Vagina (tissue), 2 donors: ENCODE measurements around the gene GSTM5. TPM values are rescaled to one million over a fixed set of nuclear protein-coding genes. Genes with fewer than 3 reads are reported as not detected.
A peak's percentile ranks its signal among the peaks of the same experiment; 100 is the strongest.
"Not testable (repeated sequence)": the region's sequence is repeated elsewhere in the genome, so short reads cannot be mapped to it uniquely, and the experiment has no call there.

Experiments
- DNase-seq, 2 donors: peaks; one replicate each; pipeline ENCODE4 v3.0.0-alpha.2; 2017; ENCODE audit errors: extremely low spot score in 2 of 2
- H3K27ac ChIP-seq: fragments of 200-600 bp; sonication (generic); one replicate; pipeline ENCODE4 v1.5.1; 2019
- H3K27me3 ChIP-seq: fragments of 200-600 bp; sonication (generic); one replicate; pipeline ENCODE4 v1.5.1; 2019
- H3K36me3 ChIP-seq, 2 donors: fragments of 200-600 bp; sonication (generic); one replicate each; pipeline ENCODE4 v1.5.1; 2017 to 2019
- H3K4me1 ChIP-seq: fragments of 200-600 bp; sonication (generic); one replicate; pipeline ENCODE4 v1.5.1; 2019
- H3K4me3 ChIP-seq, 2 donors: fragments of 200-600 bp; sonication (generic); 1 replicate in 1 of 2; 2 replicates in 1 of 2; pipeline ENCODE4 v1.5.1; 2016 to 2019
- H3K9me3 ChIP-seq: fragments of 200-600 bp; sonication (generic); one replicate; pipeline ENCODE4 v1.5.1; 2019
- CTCF ChIP-seq, 3 experiments: fragments of 450-650 bp in 2 of 3; fragments of 200-600 bp in 1 of 3; sonication (generic) in 1 of 3; IDR thresholded peaks; one replicate each; pipeline ENCODE4 v1.5.1; 2017 to 2019; ENCODE audit warnings: antibody characterized with exemption in 3 of 3, mild to moderate bottlenecking in 2 of 3, moderate library complexity in 2 of 3
- POLR2A ChIP-seq, 2 donors: fragments of 450-650 bp; IDR thresholded peaks; one replicate each; pipeline ENCODE4 v1.6.1; 2017; ENCODE audit warnings: antibody characterized with exemption in 2 of 2, mild to moderate bottlenecking in 2 of 2, moderate library complexity in 2 of 2
- POLR2AphosphoS5 ChIP-seq, 2 donors: sonication (generic); formaldehyde crosslinking; IDR thresholded peaks; one replicate each; pipeline ENCODE4 v1.9.0; 2017; ENCODE audit warnings: antibody characterized with exemption in 2 of 2, mild to moderate bottlenecking in 2 of 2, low read depth in 1 of 2; ENCODE audit not compliant: insufficient read depth in 1 of 2
- intact Hi-C: fragments of 100-400 bp; cut with DNase I; formaldehyde crosslinking; loops from one replicate; pipeline ENCODE4 v1.15.1; 2023
- total RNA-seq: library from RNA; depleted of rRNA; stranded (reverse); fragments of >200 nt; gene quantifications from one replicate; pipeline ENCODE4 v1.2.3, GENCODE V29; 2016

Gene GSTM5
- total RNA-seq, 1 donor from 2014 or later: 21.1 TPM

- H3K36me3 ChIP-seq: peaks cover 0 to 11% of the 10 kb centered on the region in 2 donors
- intact Hi-C loops: no loop called here
- DNase-seq: no peak
- no peaks in the 10 kb centered on the region for H3K27me3 ChIP-seq
- no peaks in the 10 kb centered on the region for H3K9me3 ChIP-seq
- H3K4me1 ChIP-seq: no peaks in the 10 kb centered on the region
- no peak for TF ChIP-seq POLR2A (IDR thresholded peaks at IDR 0.05)
- no peak overlapping the region for H3K27ac ChIP-seq
- no peak overlapping the region for H3K4me3 ChIP-seq
These were observed 20.4 kb downstream of the GSTM5 start for GRCh38 chr1:109732390-109732881.

GRCh38 chr1:109733236-109733870 lies 21.3 kb downstream of the GSTM5 start:
- intact Hi-C loops: no loop called here
- no peaks in the 10 kb centered on the region for H3K27me3 ChIP-seq
- H3K4me1 ChIP-seq: peaks cover 2% of the 10 kb centered on the region
- no peak overlapping the region for H3K4me3 ChIP-seq
- TF ChIP-seq CTCF (IDR thresholded peaks at IDR 0.05): no peak
- TF ChIP-seq POLR2AphosphoS5 (IDR thresholded peaks at IDR 0.05; ENCODE audit: insufficient read depth in 1 of 2, low read depth in 1 of 2): no peak
- no peak for TF ChIP-seq POLR2A (IDR thresholded peaks at IDR 0.05)
- H3K9me3 ChIP-seq: no peaks in the 10 kb centered on the region
- no peak overlapping the region for H3K27ac ChIP-seq
- DNase-seq: no peak
- H3K36me3 ChIP-seq: peaks cover 0 to 15% of the 10 kb centered on the region in 2 donors

GRCh38 chr1:109739738-109740614 lies 27.9 kb downstream of the GSTM5 start:
- intact Hi-C loops: no loop called here
- H3K4me1 ChIP-seq: peaks cover 21% of the 10 kb centered on the region
- peak overlapping the region; percentile 90 for H3K27ac ChIP-seq
- H3K36me3 ChIP-seq: peaks cover 0 to 15% of the 10 kb centered on the region in 2 donors
- H3K9me3 ChIP-seq: no peaks in the 10 kb centered on the region
- TF ChIP-seq POLR2A (IDR thresholded peaks at IDR 0.05): peak in 1 of 2 donors; percentile 85
- no peak for TF ChIP-seq CTCF (IDR thresholded peaks at IDR 0.05)
- TF ChIP-seq POLR2AphosphoS5 (IDR thresholded peaks at IDR 0.05; ENCODE audit: insufficient read depth in 1 of 2, low read depth in 1 of 2): peak; percentile 72 to 97
- DNase-seq: no peak
- peak overlapping the region; percentile 83 to 96 for H3K4me3 ChIP-seq
- no peaks in the 10 kb centered on the region for H3K27me3 ChIP-seq

DNA sequence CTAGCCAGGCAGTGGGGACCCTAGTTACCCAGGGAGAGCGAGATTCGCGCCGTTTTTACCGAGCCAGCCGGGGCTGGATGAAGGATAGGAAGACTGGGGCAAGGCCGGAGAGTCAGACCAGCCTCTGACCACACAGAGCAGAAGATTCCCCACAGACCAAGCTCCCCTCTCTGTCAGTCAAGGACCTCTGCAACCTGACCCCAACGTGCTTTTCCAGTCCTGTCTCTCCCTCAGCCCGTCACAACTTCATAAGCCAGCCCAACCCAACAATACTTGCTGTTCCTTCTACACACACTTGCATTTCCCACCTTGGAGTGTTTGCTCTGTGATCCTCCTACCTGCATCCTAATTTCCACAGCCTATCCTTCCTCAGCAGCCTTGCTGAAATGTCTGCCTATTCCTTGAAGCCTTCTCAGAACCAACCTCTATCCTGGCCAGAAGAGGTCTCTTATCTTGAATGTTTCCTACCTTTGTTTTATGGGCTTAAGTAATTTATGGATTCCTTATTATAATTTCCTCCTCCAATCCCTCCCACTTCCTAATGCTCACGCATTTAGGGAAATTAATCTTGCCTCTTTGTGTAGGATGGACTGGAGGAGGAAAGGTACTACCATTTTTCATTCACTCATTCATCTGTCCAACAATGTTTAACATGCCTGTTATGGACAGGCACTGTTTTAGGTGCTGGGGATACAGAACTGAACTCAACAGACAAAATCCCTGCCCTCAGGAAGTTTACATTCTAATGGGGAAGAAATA lies 28.7 kb downstream of the GSTM5 start, which contains the start of gene GSTM3:
TSS of gene GSTM3 (minus strand) at position 424 of the 759 bp plus-strand sequence. CDS start 751 bp downstream, outside the sequence.
- Histone ChIP-seq H3K27me3 (no peaks in the 10 kb centered on the region), H3K36me3 (peaks cover 0 to 15% of the 10 kb centered on the region in 2 donors), H3K27ac (peak within 1 kb of the TSS; percentile 90), H3K4me3 (peak within 1 kb of the TSS; percentile 83 to 96), H3K9me3 (no peaks in the 10 kb centered on the region), H3K4me1 (peaks cover 21% of the 10 kb centered on the region)
- intact Hi-C loops: no loop called here
- TF ChIP-seq POLR2A (IDR thresholded peaks at IDR 0.05) (no peak), POLR2AphosphoS5 (IDR thresholded peaks at IDR 0.05; ENCODE audit: insufficient read depth in 1 of 2, low read depth in 1 of 2) (no peak), CTCF (IDR thresholded peaks at IDR 0.05) (no peak)
- no peak for DNase-seq

DNA sequence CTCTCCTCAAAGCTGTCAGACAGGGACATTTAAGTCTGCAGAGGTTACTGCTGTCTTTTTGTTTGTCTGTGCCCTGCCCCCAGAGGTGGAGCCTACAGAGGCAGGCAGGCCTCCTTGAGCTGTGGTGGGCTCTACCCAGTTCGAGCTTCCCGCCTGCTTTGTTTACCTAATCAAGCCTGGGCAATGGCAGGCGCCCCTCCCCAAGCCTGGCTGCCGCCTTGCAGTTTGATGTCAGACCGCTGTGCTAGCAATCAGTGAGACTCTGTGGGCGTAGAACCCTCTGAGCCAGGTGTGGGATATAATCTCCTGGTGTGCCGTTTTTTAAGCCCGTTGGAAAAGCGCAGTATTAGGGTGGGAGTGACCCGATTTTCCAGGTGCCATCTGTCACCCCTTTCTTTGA lies 36.3 kb downstream of the GSTM5 start:
- H3K9me3 ChIP-seq, H3K4me1 ChIP-seq, H3K4me3 ChIP-seq, DNase-seq, H3K27me3 ChIP-seq, H3K36me3 ChIP-seq, intact Hi-C loops, H3K27ac ChIP-seq: not testable (repeated sequence)
